ENCODE measurements around the gene DGCR8. TPM values are rescaled to one million over a fixed set of nuclear protein-coding genes. Genes with fewer than 3 reads are reported as not detected.

DGCR8 gene
- total RNA-seq, 1 experiment from 2014 or later, result 26.8 TPM

GRCh38 chr22:20046730-20047129 lies 33.3 kb upstream of the DGCR8 start:
- no peak for DNase-seq (ENCODE audit: low read depth)
- in situ Hi-C loops (cut with HindIII; ENCODE audit: low pct_unique_long_range_greater_than_20kb, low sequenced_read_pairs), result no loop called here

- DNase-seq (ENCODE audit: low read depth), result no peak
- in situ Hi-C loops (cut with HindIII; ENCODE audit: low pct_unique_long_range_greater_than_20kb, low sequenced_read_pairs), result no loop called here
Observed at GRCh38 chr22:20051927-20052308, 28.1 kb upstream of the DGCR8 start.

GRCh38 chr22:20052309-20053259 lies 27.5 kb upstream of the DGCR8 start:
- in situ Hi-C loops (cut with HindIII; ENCODE audit: low pct_unique_long_range_greater_than_20kb, low sequenced_read_pairs), result no loop called here

DNA sequence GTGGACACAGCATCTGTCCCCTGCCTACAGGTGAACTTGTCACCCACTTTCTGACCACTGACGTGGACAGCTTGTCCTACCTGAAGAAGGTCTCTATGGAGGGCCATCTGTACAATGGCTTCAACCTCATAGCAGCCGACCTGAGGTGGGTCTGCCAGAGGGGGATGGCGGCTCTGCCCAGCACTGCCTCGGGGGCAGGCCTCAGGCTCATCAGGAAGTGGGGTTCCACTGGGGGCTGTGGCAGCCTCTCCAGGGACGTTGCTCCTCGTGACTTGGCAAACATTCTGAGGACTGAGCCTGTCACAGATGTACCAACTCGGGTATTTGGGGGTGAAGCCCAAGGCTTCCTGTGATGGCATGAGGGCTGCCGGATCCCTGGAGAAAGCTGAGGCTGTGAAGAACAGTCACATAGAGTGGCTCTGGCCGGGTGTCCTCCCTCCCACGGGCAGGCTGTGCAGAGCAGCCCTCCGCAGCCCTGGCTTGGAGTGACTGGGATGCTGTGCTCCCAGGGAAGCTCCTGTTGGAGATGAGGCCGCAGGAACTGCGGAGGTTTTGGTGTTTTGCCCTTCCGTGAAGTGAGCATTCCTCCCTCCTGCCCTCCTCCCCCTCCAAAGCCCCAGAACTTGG lies 26.5 kb upstream of the DGCR8 start:
- in situ Hi-C loops (cut with HindIII; ENCODE audit: low pct_unique_long_range_greater_than_20kb, low sequenced_read_pairs), result no loop called here
- no peak for DNase-seq (ENCODE audit: low read depth)

More at GRCh38 chr22:20052309-20053259, 27.5 kb upstream of the DGCR8 start:
- DNase-seq (ENCODE audit: low read depth), result no peak

- no peak for DNase-seq (ENCODE audit: low read depth)
- in situ Hi-C loops (cut with HindIII; ENCODE audit: low pct_unique_long_range_greater_than_20kb, low sequenced_read_pairs), result no loop called here
Observed at GRCh38 chr22:20054034-20054427, 26.0 kb upstream of the DGCR8 start.

- DNase-seq (ENCODE audit: low read depth), result no peak
- in situ Hi-C loops (cut with HindIII; ENCODE audit: low pct_unique_long_range_greater_than_20kb, low sequenced_read_pairs), result no loop called here
Observed at GRCh38 chr22:20054485-20054884, 25.6 kb upstream of the DGCR8 start.

DNA sequence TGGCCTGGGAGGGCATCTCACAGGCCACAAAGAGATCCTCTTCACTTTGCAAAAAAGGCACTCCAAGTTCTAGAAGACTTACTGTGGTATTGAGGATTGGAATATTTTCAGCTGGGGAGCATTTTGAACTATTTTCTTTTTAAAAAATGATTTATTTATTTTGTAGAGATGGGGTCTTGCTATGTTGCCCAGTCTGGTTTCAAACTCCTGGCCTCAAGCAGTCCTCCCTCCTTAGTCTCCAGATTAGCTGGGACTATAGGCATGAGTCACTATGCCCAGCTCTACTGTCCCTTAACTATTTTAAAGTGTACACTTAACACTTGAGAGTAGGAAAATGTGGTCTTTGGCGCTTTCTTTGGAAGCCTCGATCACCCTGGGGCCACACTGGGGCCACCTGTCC lies 24.9 kb upstream of the DGCR8 start:
- in situ Hi-C loops (cut with HindIII; ENCODE audit: low pct_unique_long_range_greater_than_20kb, low sequenced_read_pairs), result no loop called here
- DNase-seq (ENCODE audit: low read depth), result no peak

DNA sequence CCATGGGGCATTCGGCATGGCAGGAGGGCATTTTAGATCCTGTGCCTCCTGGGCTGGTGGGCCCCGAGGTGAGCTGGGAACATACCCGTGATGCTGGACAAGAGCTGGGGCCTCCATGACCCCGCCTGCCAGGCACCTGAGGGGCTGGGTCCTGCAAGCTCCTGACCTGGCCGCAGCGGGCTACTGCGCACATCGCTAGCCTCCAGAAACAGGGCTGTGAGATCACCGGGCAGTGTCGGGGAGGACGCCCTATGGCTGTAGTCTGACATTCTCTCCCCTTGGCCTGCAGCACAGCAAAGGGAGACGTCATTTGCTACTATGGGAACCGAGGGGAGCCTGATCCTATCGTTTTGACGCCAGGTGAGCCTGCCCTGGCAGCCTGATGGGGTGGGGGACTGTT lies 24.4 kb upstream of the DGCR8 start:
- no peak for DNase-seq (ENCODE audit: low read depth)
- in situ Hi-C loops (cut with HindIII; ENCODE audit: low pct_unique_long_range_greater_than_20kb, low sequenced_read_pairs), result no loop called here

DNA sequence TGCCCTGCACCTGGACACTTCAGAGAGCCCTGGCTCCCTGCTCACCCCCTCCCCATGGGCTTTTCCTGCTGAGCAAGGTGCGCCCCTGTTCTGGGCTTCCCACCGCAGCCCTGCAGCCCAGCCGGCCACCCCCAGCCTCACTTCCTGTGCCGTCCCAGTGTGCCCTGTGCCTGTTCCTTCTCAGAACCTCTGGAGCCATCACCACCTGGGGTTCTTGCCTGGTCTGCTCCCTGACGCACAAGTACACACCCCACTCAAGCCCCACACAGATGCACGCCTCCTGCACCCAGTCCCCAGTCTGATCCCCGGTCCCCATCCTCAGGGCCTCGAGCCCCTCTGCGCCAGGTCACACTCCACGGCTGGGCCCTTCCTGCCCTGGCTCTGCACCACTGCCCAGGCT lies 23.9 kb upstream of the DGCR8 start:
- DNase-seq (ENCODE audit: low read depth), result no peak
- in situ Hi-C loops (cut with HindIII; ENCODE audit: low pct_unique_long_range_greater_than_20kb, low sequenced_read_pairs), result no loop called here

DNA sequence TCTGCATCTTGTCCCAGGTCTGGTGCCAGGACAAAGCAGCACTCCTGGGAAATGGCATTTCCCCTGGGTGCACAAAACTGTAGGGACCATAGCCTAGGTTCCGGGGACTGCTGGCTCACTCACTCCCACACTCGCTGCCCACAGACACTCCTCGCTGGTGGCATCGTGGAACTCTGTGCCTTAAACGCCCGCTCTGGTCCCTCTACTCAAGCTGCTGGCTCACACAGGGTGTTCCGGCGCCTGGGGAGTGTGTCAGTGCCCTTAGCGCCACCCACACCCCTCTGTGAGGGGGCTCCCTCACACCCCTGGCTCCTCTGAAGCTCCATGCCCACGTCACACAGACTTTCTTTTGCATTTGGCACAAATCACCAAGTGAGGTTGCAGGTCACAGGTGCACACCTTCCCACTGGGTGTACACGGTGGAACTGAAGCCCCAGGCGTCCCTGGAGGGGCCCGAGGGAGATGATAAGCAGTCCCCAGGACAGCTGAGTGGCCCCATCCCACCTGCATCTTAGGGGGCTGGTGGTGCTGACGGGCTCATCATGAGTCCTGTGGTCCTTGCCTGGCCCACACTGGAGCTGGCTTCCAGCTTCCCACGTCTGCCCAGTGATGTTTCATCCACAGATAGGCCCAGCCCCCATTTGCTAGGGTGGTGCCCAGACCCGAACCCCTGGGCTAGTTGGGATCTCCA lies 23.2 kb upstream of the DGCR8 start:
- in situ Hi-C loops (cut with HindIII; ENCODE audit: low pct_unique_long_range_greater_than_20kb, low sequenced_read_pairs), result no loop called here
- DNase-seq (ENCODE audit: low read depth), result no peak

DNA sequence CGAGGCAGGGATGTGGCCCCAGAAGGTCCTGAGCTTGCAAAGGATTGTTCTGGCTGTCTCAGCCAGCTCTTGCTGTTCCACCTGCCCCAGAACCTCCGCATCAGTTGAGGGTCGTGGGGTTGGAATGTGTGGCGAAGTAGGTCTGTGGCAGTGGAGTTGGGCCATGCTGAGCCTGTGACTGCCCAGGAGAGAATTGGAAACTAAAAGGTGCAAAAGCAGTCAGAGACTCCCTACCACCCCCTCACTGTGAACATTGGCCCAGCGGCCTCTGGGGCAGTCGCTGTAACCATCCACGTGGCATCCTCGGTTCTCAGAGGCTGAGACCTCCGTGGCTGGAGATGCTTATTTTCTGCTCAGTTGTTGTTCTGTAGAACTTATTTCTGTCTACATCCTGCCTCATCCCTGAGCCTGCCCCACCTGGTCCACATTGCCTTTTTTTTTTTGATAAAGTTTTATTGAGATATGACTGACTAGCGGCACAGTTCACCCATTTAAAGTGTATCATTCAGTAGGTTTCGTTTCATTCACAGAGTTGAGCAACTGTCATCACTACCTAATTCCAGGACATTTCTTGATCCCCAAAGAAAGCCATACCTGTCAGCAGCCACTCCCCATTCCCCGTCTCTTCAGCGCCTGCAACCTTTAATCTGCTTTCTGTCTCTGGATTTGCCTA lies 22.3 kb upstream of the DGCR8 start:
- in situ Hi-C loops (cut with HindIII; ENCODE audit: low pct_unique_long_range_greater_than_20kb, low sequenced_read_pairs), result no loop called here
- DNase-seq (ENCODE audit: low read depth), result no peak

GRCh38 chr22:20058989-20059770 lies 20.9 kb upstream of the DGCR8 start:
- no peak for DNase-seq (ENCODE audit: low read depth)
- in situ Hi-C loops (cut with HindIII; ENCODE audit: low pct_unique_long_range_greater_than_20kb, low sequenced_read_pairs), result no loop called here

- DNase-seq (ENCODE audit: low read depth), result no peak
- in situ Hi-C loops (cut with HindIII; ENCODE audit: low pct_unique_long_range_greater_than_20kb, low sequenced_read_pairs), result no loop called here
Observed at GRCh38 chr22:20060700-20061480, 19.2 kb upstream of the DGCR8 start.

DNA sequence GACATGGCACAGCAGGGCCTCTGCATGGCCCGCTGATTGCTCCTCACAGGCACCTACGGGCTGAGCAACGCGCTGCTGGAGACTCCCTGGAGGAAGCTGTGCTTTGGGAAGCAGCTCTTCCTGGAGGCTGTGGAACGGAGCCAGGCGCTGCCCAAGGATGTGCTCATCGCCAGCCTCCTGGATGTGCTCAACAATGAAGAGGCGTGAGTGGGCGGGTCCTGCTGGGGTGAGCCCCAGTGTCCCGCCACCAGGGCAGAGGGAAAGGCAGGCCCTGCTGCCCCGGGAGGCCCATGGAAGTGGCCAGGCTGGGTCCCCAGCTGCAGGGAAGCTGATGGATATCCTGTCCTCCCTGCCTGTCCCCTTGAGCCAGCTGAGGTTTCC lies 18.6 kb upstream of the DGCR8 start:
- in situ Hi-C loops (cut with HindIII; ENCODE audit: low pct_unique_long_range_greater_than_20kb, low sequenced_read_pairs), result no loop called here
- DNase-seq (ENCODE audit: low read depth), result no peak

- in situ Hi-C loops (cut with HindIII; ENCODE audit: low pct_unique_long_range_greater_than_20kb, low sequenced_read_pairs), result no loop called here
- DNase-seq (ENCODE audit: low read depth), result no peak
Observed at GRCh38 chr22:20062043-20062765, 17.8 kb upstream of the DGCR8 start.

DNA sequence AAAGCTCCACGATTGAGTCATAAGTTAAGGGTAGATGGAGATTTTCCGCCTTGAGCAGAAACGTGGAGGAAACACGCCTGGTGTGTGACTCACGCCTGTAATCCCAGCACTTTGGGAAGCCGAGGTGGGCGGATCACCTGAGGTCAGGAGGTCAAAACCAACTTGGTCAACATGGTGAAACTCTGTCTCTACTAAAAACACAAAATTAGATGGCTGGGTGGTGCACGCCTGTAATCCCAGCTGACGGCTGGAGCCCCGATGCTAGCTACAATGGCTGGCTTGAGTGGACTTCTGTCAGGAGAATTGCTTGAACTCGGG lies 17.3 kb upstream of the DGCR8 start:
- DNase-seq (ENCODE audit: low read depth), result peak; percentile 49
- in situ Hi-C loops (cut with HindIII; ENCODE audit: low pct_unique_long_range_greater_than_20kb, low sequenced_read_pairs), result no loop called here
